Uterus (tissue), 2 donors: ENCODE data around the gene MYH15.

ENCODE experiments used
- CTCF ChIP-seq, 4 experiments: fragments of 200-600 bp in 2 of 4; fragments of 450-650 bp in 2 of 4; sonication (generic) in 2 of 4; IDR thresholded peaks; one replicate each; pipeline ENCODE4 v1.5.1; 2016 to 2019; ENCODE audit warnings: antibody characterized with exemption in 4 of 4, mild to moderate bottlenecking in 2 of 4, moderate library complexity in 1 of 4
- POLR2A ChIP-seq, 2 donors: fragments of 450-650 bp; IDR thresholded peaks; one replicate each; pipeline ENCODE4 v1.6.1; 2016; ENCODE audit warnings: antibody characterized with exemption in 2 of 2, mild to moderate bottlenecking in 1 of 2, moderate library complexity in 1 of 2

- TF ChIP-seq POLR2A (IDR thresholded peaks at IDR 0.05) (no peak), CTCF (IDR thresholded peaks at IDR 0.05) (no peak)
Measured at GRCh38 chr3:108441071-108441507, 69.3 kb downstream of the MYH15 start.
